ENCODE measurements around the gene KRTAP5-9.
A peak's percentile ranks its signal among the peaks of the same experiment; 100 is the strongest.
"Not testable (repeated sequence)": the region's sequence is repeated elsewhere in the genome, so short reads cannot be mapped to it uniquely, and the experiment has no call there.

Gene KRTAP5-9

GRCh38 chr11:71564430-71564829, 16.2 kb downstream of the KRTAP5-9 start:
- DNase-seq, result no peak

GRCh38 chr11:71565263-71565662, 17.0 kb downstream of the KRTAP5-9 start, which contains the start of gene KRTAP5-10:
KRTAP5-10 (plus strand) TSS chr11:71565563; CDS start chr11:71565588, 25 bp downstream.
- no peak for DNase-seq

GRCh38 chr11:71566081-71566620, 17.9 kb downstream of the KRTAP5-9 start:
- DNase-seq, result no peak

GRCh38 chr11:71566626-71567599, 18.7 kb downstream of the KRTAP5-9 start:
- not testable (repeated sequence) for DNase-seq

GRCh38 chr11:71567633-71568032, 19.4 kb downstream of the KRTAP5-9 start:
- DNase-seq, result not testable (repeated sequence)

- no peak for DNase-seq
Observed at GRCh38 chr11:71568704-71569349, 20.6 kb downstream of the KRTAP5-9 start.

- DNase-seq, result not testable (repeated sequence)
Observed at GRCh38 chr11:71571101-71571850, 23.1 kb downstream of the KRTAP5-9 start.

GRCh38 chr11:71572811-71573210, 24.6 kb downstream of the KRTAP5-9 start:
- no peak for DNase-seq

- DNase-seq, result no peak
Observed at GRCh38 chr11:71574418-71574817, 26.2 kb downstream of the KRTAP5-9 start.

- no peak for DNase-seq
Observed at GRCh38 chr11:71575723-71576424, 27.7 kb downstream of the KRTAP5-9 start.

- not testable (repeated sequence) for DNase-seq
Observed at GRCh38 chr11:71576688-71577465, 28.7 kb downstream of the KRTAP5-9 start.

GRCh38 chr11:71577469-71578004, 29.3 kb downstream of the KRTAP5-9 start:
- DNase-seq, result no peak

- not testable (repeated sequence) for DNase-seq
Observed at GRCh38 chr11:71579513-71579912, 31.3 kb downstream of the KRTAP5-9 start.

- DNase-seq, result peak; percentile 19
Observed at GRCh38 chr11:71580057-71581003, 32.1 kb downstream of the KRTAP5-9 start.

GRCh38 chr11:71581826-71582225, 33.6 kb downstream of the KRTAP5-9 start:
- no peak for DNase-seq

GRCh38 chr11:71582309-71582895, 34.2 kb downstream of the KRTAP5-9 start, which contains the start of gene KRTAP5-11:
KRTAP5-11 (minus strand) TSS chr11:71582875; CDS start chr11:71582837, 38 bp downstream.
- DNase-seq, result no peak

GRCh38 chr11:71582969-71583368, 34.7 kb downstream of the KRTAP5-9 start:
- not testable (repeated sequence) for DNase-seq

- not testable (repeated sequence) for DNase-seq
Observed at GRCh38 chr11:71585673-71586072, 37.5 kb downstream of the KRTAP5-9 start.

GRCh38 chr11:71588314-71588713, 40.1 kb downstream of the KRTAP5-9 start:
- not testable (repeated sequence) for DNase-seq
